GM12801 (cell line): ENCODE data around the gene ZSCAN23.

Experiments
- CTCF ChIP-seq: IDR thresholded peaks from one replicate; pipeline ENCODE4 v1.5.1; 2011; ENCODE audit warnings: control low read depth; ENCODE audit not compliant: insufficient read length; ENCODE audit errors: extremely low read depth

The ZSCAN23 gene

GRCh38 chr6:28443112-28443773, at the start of gene ZSCAN23:
TSS of gene ZSCAN23 (minus strand) at chr6:28443491. CDS start at chr6:28436266, 7,225 bp downstream.
- no peak for TF ChIP-seq CTCF

GRCh38 chr6:28491984-28492317, 48.7 kb upstream of the ZSCAN23 start:
- no peak for TF ChIP-seq CTCF

GRCh38 chr6:28490205-28490890, 47.1 kb upstream of the ZSCAN23 start:
- no peak for TF ChIP-seq CTCF

GRCh38 chr6:28489366-28490204, 46.3 kb upstream of the ZSCAN23 start:
- no peak for TF ChIP-seq CTCF

GRCh38 chr6:28488916-28489365, 45.6 kb upstream of the ZSCAN23 start:
- TF ChIP-seq CTCF: no peak

GRCh38 chr6:28486988-28487742, 43.9 kb upstream of the ZSCAN23 start:
- no peak for TF ChIP-seq CTCF

- TF ChIP-seq CTCF: no peak
Measured at GRCh38 chr6:28486533-28486932, 43.2 kb upstream of the ZSCAN23 start.
